ENCODE data around the gene IRF6.

The IRF6 gene

GRCh38 chr1:209837671-209838070, 31.7 kb upstream of the IRF6 start:
- no peak for TF ChIP-seq CTCF (IDR thresholded peaks at IDR 0.05; ENCODE audit: low read depth, low read length)
- in situ Hi-C loops (cut with HindIII; ENCODE audit: low sequenced_read_pairs) = no loop called here
- no peak overlapping the region for H3K4me3 ChIP-seq (ENCODE audit: low read depth, low read length)
- no peak for DNase-seq (ENCODE audit: low read depth, low spot score)

GRCh38 chr1:209835782-209836298, 29.9 kb upstream of the IRF6 start:
- H3K4me3 ChIP-seq (ENCODE audit: low read depth, low read length) = no peak overlapping the region
- peak; percentile 75 for DNase-seq (ENCODE audit: low read depth, low spot score)
- in situ Hi-C loops (cut with HindIII; ENCODE audit: low sequenced_read_pairs) = no loop called here
- no peak for TF ChIP-seq CTCF (IDR thresholded peaks at IDR 0.05; ENCODE audit: low read depth, low read length)

GRCh38 chr1:209831615-209832014, 25.7 kb upstream of the IRF6 start:
- H3K4me3 ChIP-seq (ENCODE audit: low read depth, low read length) = no peak overlapping the region
- in situ Hi-C loops (cut with HindIII; ENCODE audit: low sequenced_read_pairs) = no loop called here
- DNase-seq (ENCODE audit: low read depth, low spot score) = no peak
- TF ChIP-seq CTCF (IDR thresholded peaks at IDR 0.05; ENCODE audit: low read depth, low read length) = no peak

- DNase-seq (ENCODE audit: low read depth, low spot score) = no peak
- in situ Hi-C loops (cut with HindIII; ENCODE audit: low sequenced_read_pairs) = no loop called here
- no peak for TF ChIP-seq CTCF (IDR thresholded peaks at IDR 0.05; ENCODE audit: low read depth, low read length)
Measured at GRCh38 chr1:209830722-209831121, 24.8 kb upstream of the IRF6 start.

GRCh38 chr1:209829716-209830115, 23.8 kb upstream of the IRF6 start:
- no peak for TF ChIP-seq CTCF (IDR thresholded peaks at IDR 0.05; ENCODE audit: low read depth, low read length)
- no peak overlapping the region for H3K4me3 ChIP-seq (ENCODE audit: low read depth, low read length)
- no peak for DNase-seq (ENCODE audit: low read depth, low spot score)
- in situ Hi-C loops (cut with HindIII; ENCODE audit: low sequenced_read_pairs) = no loop called here

More at GRCh38 chr1:209830722-209831121, 24.8 kb upstream of the IRF6 start:
- no peak overlapping the region for H3K4me3 ChIP-seq (ENCODE audit: low read depth, low read length)

GRCh38 chr1:209827384-209828262, 21.7 kb upstream of the IRF6 start, which contains the start of gene UTP25:
Gene UTP25 (plus strand): TSS chr1:209827972. CDS start chr1:209828064, 92 bp downstream.
- H3K4me3 ChIP-seq (ENCODE audit: low read depth, low read length) = peak within 1 kb of the TSS; percentile 82
- peak; percentile 82 for TF ChIP-seq CTCF (IDR thresholded peaks at IDR 0.05; ENCODE audit: low read depth, low read length)
- in situ Hi-C loops (cut with HindIII; ENCODE audit: low sequenced_read_pairs) = no loop called here
- peak; percentile 96 for DNase-seq (ENCODE audit: low read depth, low spot score)

Measured in astrocyte of the spinal cord (primary cell).